Fibroblast of skin of left quadriceps (primary cell): ENCODE results near the gene RFX1.
A peak's percentile ranks its signal among the peaks of the same experiment; 100 is the strongest.

Experiments
- DNase-seq, 2 experiments: peaks; one replicate each; pipeline ENCODE4 v3.0.0-alpha.2; 2013; ENCODE audit warnings: low read depth in 2 of 2

RFX1 gene

DNA sequence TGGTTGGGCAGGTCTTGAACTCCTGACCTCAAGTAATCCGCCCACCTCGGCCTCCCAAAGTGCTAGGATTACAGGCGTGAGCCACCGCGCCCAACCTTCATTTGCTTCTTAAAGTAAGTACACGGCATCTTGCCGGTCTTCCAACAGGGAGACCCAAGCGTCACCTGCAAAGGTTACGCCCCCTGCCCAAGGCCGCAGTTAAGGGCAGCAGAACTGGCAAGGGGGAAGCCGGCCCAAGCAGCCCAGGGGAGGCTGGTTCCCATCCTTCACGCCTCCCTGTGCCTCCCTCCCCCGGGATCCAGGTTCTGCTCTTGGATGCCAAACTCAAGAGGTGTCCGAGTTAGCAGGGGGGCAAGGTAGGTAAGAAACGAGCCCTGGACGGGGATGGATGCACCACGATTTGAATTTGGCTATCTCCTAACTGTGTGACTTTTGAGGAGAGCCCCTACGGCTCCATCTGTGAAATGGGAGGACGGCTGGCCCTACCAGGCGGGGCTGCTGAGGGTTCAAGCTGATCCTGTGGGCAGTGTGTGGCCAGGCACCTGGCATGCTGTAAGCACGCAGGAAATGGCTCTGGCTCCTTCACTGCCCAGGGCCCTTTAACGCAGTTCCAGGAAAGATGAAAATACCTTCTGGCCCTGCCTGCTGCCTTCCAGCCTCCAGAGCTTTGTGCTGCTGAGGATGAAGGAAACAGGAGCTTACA lies 9.0 kb downstream of the RFX1 start:
- DNase-seq = no peak

DNA sequence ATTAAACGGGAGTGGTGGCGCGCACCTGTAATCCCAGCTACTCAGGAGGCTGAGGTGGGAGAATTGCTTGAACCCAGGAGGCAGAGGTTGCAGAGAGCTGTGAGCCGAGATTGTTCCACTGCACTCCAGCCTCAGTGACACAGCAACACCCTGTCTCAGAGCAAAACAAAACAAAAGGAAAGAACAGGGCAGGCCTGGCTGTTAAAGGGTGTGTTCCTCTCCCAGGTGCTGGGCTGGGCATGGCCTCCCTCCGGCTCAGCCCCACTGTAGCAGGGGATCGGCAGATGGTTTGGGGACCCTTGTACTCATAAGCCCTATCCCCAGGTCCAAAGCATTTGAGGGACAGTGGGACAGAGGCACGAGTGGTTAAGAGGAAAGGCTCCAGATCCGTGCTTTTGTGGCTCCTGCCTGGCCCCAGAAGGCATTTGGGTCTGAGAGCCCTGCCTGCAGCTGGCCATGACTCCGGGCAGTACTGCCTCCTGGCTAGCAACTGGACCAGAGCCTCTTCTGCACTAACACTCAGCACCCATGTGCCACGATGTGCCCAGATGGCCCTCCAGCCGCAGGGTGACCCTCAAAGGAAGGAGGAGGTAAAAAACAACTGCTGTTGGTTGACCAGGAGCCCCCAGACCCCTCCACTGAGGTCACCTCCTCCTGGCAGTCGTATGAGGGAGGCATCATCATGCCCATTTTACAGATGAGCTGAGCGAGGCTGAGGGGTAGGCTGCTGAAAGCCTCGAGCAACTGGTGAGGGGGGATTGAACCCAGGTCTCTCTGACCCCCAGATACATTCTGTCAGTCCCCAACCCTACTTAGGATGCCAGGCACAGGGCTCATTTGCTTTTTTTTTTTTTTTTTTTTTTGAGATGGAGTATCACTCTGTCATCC lies 10.0 kb downstream of the RFX1 start:
- no peak for DNase-seq

DNA sequence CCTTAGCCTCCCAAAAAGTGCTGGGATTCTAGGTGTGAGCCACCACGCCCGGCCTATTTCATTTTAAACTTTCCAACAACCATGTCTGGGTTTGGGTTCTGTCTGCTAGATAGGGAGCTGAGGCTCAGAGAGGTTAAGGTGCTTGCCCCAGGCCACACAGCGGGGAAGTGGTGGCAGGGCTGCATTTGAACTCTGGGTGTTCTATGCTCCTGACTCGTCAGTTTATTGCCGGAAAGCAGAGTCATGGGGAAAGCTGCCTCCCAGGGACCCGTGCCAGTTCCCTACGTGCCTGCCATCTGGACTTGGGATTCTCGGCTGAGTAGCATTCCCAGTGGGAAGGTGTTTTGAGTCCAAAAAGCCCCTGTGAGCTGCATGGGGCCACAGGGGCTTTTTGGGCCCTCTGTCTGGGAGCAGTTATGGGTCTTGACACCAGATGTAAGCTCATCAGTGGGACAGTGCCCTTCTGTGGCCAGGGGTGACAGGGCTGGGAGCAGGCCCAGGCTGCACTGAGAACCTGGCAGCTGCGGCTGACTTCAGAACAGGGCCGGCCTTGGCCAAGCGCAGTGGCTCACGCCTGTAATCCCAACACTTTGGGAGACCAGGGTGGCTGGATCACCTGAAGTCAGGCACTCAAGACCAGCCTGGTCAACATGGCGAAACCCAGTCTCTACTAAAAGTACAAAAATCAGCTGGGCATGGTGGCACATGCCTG lies 10.9 kb downstream of the RFX1 start:
- DNase-seq = no peak

DNA sequence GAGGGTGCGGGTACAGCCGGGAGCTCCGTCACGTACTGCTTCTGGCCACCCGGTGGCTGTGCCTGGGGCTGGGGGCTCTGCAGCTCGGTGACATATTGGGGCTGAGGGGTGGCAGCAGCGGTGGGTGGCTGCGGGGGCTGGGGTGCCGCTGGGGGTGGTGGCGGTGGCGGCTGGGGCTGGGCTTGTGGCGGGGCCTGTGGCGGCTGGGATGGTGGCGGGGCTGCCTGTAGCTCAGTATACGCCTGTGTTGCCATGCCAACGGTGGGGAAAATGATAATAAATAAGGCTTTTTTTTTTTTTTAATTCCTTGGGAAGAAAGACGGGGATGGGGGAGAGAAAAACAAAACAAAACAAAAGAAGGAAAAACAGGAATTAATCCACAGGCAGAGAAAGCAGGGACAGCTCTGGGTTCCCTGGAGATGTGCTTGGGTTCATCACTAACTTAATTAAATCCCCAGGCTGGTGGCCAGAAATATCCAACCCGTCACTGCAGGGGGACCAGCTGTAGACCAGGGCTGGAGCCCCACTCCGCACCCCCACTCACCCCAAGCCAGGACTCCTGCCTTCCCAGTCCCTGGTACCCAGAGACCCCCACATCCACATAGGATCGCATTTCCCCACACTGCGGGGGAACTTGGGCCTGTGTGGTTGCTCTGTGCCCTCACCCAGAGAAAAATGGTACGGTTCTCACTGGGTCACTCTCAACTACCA lies 12.4 kb downstream of the RFX1 start:
- no peak for DNase-seq

DNA sequence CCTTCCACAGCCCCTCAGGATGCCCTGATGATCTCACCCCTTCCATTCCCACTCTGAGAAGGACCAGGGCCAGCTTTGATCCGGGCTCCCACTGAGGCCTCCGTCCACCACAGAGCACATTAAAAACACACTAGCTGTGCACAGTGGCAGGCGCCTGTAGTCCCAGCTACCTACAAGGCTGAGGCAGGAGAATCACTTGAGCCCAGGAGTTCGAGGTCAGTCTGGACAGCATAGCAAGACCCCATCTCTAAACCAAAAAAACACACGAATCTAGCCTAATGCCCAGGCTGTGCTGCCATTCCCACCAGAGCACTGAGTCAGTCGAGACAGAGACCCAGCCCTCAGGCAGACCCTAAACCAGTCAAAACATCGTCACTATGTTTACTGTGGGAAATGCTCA lies 14.1 kb downstream of the RFX1 start:
- no peak for DNase-seq

DNA sequence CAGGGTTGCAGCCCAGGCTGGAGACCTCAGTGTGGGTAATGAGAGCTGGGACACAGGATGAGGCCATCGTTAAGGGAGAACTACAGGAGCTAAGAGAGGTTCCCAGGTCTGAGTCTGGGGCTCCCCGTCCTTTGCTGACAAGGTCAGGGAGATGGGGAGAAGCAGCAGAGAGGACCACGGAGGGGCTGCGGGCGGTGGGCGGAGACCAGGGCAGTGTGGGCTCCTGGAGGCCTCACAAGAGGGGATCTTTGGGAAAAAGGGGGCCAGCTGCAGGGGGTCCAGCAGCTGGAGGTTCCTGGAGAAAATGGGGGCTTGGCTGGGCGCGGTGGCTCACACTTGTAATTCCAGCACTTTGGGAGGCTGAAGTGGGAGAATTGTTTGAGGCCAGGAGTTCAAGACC lies 16.0 kb downstream of the RFX1 start:
- DNase-seq = no peak

DNA sequence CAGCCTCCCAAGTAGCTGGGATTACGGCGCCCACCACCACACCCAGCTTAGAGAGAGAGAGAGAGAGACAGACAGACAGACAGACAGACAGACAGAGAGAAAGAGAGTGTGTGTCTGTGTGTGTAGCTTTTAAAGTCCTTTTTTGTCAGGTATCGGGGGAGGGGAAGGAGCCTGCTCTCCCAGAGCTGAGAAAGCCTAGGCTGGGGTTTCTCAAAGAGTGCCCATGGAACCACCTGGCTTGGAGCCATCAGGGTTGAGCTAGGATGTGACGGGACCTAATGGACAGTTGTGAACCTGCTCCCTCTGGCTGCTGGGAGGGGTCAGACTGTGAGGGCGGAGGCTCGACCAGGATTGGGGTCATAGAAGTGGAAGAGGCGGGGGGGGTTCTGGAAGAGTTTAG lies 16.6 kb downstream of the RFX1 start:
- no peak for DNase-seq

DNA sequence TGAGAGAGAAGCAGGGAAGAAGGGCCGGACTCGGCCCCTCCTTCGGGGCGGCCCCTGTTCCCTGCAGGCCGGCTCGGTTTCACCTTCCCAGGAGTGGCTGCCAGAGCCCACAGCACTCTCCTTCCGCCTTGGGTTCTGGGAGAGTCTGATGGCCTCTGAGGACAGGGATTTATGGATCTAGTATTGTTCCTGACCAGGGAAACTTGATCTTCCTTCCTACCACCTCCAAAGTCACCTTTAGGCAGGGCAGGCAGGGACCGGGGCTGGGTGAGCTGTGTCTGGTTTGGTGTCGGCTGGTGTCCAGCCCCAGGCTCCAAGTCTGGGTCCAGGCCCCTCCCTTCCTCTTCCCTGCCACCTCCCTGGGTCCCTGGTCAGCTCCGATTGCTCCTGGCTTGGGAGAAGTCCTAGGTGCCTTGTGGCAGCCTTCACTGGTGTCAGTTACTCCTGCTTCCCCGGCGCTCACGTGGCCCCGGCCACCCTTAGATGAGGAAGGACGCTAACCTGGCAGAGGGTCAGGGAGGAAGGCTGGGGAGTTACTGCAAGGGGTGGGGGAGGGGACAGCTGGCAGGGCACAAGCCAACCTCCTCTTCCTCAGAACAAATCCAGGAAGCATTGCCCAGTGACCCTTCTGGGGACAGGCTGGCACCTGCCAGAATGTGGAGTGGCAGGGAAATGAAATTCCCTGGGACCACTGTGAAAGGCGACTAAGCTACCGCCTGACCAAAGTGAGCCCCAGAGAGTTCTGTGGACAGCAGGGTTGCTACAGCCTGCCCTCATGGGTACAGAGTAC lies 18.8 kb downstream of the RFX1 start:
- no peak for DNase-seq

DNA sequence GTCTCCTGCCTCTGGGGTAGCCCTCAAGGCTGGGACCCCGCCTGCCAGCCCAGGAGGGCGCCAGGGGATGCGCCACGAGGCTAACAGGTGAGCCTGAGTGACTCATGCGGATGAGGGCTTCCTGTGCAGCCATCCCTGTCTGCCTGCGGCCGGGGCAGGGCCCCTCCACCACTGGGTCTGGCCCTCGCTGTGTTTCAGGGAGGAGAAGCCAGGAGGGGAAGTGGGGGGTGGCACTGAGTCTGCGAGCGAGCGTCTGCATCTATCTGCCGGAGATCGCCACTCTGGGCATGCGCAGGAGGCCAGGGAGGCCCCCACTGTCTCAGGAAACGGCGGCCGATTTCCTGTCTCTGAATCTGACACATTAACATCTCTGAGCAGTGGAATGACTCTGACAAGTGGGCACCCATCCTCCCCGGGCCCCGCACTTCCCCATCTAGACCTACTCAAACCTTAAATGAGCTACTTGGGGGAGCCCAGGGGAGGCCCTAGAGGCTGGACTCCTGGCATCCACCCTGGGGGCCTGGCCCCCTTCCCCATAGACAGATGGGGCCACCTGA lies 19.7 kb downstream of the RFX1 start:
- peak; percentile 66 to 70 for DNase-seq

DNA sequence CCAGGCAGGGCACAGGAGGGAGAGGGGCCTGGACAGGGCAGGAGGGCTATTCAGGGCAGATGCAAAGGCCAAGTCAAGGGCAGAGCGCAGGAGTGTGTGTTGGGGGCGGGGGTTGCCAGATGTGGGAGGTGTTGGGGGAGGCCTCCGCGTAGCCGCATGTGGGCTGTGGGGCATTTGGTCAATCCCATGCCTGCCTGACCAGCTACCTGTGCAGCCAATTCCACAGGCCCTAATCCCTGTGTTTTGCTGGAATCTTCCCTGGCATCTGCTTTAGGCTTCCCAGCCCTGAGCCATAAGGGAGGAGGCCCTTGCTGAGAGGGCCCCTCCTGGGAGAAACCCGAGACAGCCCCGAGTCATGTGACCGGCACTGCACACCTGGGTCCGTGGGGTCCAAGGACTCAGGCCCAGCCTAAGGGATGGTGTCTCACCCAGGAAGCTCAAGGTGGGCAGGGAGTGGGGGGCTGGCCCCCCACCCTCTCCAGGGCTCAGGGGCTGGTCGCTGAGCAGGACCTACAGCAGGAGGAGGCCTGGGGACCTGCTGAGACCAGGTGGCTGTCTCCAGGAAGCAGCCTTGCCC lies 20.3 kb downstream of the RFX1 start:
- DNase-seq = no peak

DNA sequence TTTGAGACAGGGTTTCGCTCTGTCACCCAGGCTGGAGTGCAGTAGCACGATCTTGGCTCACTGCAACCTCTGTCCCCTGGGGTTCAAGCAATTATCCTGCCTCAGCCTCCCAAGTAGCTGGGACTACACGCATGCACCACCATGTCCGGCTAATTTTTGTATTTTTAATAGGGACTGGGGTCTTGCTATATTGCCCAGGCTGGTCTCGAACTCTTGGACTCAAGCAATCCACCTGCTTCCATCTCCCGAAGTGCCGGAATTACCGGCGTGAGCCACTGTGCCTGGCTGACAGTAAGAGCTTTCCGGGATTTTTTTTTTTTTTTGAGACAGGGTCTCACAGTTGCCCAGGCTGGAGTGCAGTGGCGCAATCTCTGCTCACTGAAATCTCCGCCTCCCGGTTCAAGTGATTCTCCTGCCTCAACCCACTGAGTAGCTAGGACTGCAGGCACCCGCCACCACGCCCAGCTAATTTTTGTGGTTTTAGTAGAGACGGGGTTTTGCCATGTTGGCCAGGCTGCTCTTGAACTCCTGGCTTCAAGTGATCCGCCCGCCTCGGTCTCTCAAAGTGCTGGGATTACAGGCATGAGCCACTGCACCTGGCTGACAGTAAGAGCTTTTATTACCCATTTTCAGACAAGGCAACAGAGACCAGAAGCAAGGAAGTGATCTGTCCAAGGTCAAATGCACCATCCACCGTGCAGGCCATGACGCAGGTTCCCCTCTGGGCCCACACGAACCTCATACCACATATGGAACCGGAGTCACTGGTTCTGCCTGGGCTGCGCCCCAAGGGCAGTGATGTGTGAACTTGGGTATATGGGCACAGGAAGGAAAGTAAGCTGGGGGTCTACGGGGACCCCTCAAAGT lies 21.0 kb downstream of the RFX1 start:
- DNase-seq = no peak

DNA sequence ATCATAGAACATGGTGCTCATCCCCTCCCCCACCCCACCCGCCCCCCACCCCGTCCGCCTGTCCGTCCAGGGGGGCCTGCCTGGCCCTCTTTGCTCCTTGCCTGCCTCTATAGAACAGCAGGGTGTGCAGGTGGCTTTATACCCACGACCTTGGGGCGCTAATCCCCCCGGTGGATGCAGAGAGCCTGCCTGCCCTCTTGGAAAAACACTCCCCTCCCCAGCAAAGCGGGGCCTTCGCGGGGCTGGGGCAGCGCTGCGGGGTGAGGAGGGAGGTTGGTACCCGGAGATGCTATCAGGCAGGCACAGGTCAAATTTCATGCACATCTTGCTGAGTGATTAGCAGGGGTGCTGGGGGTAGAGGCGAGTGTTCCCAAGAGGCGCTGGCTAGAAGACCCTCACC lies 21.9 kb downstream of the RFX1 start:
- DNase-seq = no peak

DNA sequence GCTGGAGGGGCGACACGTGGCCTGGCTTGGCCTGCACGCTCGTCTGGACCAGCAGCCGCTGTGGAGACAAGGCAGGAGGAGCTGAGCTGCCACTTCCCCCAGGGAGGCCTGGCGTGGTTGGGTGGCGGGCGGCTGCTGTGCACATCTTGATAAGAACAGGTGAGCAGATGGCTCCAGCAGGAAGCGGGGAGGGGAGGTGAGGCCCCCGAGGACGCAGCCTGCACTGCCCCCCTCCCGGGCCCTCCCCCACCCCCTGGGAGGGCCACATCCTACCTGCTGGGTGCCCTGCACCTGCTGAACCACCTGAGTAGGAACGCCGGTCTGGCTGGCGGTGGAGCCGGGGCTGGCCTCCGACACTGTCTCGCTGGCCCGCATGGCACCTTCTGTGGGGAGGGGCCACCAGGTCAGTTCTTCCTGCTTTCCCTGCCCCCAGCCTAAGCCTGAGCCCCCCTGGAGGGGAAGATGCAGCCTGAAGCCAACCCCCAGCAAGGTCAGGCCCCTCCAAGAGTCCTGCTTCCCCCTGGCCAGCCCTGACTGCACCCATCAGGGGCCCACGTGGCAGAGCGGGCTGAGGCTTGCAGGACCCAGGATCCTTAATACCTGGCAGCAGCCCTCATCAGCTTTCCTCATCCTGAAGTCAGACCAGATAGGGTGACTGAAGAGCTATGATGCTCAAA lies 22.8 kb downstream of the RFX1 start:
- DNase-seq = no peak

DNA sequence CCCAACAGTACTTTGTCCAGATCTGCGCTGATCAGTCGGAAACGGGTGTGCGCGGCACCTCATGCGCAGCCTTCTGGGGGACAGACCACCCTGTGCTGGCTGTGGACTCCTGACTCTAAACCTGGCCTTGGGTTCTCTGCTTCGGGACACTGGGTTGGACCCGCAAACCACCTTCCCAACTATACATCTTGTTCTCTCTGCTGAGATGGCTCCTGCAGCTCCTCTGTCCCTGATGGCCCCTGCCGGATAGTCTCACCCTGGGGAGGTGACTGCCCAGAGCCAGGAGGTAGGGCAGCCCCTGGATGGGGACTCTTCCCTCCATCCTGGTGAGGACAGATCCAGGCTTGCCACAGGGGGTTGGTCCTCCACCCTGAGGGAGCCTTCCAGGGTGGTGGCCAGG lies 23.3 kb downstream of the RFX1 start:
- DNase-seq = no peak

DNA sequence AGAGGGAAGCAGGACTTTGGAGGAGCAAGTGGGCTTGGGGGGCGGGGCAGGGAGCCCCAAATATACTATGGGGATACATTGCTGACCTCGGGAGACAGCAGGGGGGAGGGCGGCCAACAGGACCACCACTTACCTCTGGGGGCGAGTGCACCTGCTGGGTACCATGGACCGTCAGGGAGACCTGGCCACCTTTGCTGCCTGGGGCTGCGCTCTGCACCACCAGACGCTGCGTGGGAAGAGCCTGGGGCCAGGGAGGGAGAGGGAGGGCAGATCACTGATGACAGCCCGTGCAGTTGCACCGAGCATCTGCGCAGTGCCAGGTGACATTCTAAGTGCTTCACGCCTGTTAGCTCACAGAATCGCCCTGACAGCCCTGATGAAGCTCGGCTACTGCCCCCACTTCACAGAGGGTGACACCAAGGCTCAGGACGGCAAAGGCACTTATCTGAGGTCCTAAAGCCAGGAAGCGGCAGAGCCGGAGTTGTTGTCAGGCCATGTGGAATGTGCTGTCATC lies 24.1 kb downstream of the RFX1 start:
- no peak for DNase-seq

DNA sequence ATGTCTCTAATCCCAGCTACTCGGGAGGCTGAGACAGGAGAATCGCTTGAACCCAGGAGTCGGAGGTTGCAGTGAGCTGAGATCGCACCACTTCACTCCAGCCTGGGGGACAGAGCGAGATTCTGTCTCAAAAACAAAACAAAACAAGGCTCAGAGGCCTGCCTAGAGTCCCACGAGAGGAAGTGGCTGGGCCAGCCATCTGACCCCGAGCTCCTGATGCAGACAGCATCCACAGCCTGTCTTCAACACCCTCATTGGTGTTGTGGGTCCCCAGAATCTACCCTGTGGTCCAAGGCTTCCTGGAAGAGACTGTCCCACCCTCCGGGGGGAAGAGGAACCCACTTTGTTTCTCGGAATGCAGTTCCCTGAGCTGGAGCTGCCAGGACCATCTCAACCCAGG lies 24.7 kb downstream of the RFX1 start:
- no peak for DNase-seq

DNA sequence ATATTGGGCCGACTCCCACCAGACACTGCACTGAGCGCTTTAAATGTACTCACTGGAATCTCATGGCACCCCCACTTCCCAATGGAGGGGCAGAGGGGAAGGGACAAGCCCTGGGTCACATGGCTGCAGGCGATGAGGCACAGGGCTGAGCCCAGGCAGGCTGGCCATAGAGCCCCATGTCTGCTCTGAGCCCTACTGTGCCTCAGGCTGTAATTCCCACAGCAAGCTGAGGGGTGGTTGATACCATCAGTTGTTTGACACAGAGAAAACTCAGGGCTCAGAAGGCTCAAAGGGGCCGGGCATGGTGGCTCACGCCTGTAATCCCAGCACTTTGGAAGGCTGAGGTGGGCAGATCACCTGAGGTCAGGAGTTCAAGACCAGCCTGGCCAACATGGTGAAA lies 25.1 kb downstream of the RFX1 start:
- no peak for DNase-seq

DNA sequence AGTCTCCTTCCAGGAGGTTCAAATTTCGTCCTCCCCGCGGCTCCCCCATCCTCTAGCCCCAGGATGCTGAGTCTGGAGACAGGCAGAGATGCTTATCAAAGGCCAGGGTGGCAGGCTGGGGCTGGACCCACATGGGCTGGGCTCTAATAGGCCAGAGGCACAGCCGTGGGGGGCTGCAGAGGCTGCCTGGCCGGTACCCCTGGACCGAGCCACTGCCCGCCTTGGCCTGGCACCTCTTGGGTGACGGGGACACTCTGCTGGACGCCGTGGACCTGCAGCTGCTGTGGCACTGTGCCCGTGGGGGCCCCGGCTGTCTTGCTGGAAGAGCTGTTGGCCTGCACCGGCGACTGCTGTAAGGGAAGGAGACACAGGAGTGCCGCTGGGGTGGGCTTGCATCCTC lies 25.8 kb downstream of the RFX1 start:
- DNase-seq = no peak

DNA sequence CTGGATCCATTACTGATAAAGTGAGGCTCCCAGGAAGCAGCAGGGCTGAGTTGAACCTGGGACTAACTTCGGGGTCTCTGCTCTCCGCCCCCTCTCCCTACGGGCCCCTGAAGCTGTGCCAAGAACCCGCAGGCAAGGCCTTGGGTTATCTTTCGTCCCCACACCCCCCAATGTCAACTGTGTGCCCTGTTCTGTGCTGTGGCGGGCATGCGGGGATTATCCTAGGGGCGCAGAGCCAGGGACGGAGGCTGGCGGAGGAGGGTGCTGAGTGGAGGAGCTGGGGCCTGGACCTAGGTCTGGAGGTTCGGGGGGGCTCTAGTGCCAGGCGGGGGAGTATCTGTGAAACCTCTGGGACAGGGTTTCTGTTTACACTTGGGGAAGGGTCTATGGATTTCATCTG lies 26.4 kb downstream of the RFX1 start:
- no peak for DNase-seq
